Endothelial cell of hepatic sinusoid (primary cell): ENCODE results near the gene CHI3L1.

Experiments
- in situ Hi-C: cut with HindIII; loops from 2 replicates; pipeline ENCODE4 v1.10.0; 2017; ENCODE audit warnings: low sequenced_read_pairs

Gene CHI3L1

DNA sequence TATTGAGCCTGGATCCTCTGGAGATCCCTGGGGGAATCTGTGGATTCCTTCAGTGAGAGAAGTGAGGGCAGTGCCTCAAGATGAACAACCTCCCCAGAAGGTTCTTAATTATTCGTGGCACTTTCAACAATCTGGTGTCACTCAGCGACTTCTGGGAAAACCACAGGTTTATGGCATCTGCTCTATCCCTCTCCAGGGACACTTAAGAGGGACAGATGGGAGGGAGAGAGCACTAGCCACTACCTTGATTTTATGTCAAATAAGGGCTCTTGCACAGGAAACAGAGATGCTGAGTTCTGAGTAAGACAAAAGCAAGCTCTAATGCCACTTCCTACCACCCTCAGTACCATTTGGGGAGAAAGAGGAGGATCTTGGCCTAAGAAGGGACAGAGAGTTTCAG is 21.2 kb upstream of the CHI3L1 start:
- in situ Hi-C loops, result no loop called here

GRCh38 chr1:203206129-203206687 is 19.7 kb upstream of the CHI3L1 start:
- in situ Hi-C loops, result no loop called here

- in situ Hi-C loops, result loop anchor here (5.0 kb wide), 1 partner anchor 42 kb away; no protein-coding TSS in a partner anchor
Measured at GRCh38 chr1:203204756-203205155, 18.3 kb upstream of the CHI3L1 start.

DNA sequence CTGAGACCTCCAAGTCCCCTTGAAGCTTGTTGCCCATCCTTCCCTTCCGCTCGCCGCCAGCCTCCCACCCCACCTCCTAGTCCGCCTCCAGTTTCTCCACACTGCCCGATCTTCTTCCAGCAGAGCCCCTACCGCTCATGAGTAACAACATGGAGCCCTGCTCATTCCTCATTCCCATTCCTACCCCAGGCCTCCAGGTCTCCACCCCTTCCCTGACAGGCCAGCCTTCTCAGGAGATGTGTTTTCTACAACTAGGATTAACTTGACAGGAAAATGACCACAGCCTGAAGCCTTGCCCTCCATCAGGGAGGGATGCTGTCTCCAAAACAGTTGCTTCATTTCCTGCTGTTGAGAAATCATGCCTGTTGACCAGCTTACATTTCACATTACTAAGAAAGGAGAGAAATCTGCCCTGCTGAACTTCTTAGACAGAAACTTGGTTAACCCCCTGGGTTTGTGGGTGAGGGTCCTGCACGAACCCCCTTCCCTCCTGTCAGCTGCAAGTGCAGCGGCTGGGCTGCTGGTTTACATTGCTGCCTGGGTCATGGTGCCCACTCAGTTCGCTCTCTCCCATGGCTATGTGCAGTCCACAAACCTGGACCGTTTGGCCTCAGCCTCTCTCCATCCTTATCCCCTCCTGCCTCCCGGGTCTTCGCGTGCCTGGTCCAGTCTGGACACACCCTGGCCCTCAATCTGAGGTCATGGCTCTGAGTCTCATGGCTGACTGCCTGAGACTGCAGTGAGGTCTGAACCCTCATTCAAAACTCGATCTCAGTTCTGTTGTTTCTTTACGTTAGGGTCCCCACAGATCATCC is 16.1 kb upstream of the CHI3L1 start:
- in situ Hi-C loops, result loop anchor here (5.0 kb wide), 1 partner anchor 40 kb away; no protein-coding TSS in a partner anchor

- in situ Hi-C loops, result loop anchor here (5.0 kb wide), 1 partner anchor 39 kb away; no protein-coding TSS in a partner anchor
Measured at GRCh38 chr1:203201516-203202205, 15.2 kb upstream of the CHI3L1 start.

- in situ Hi-C loops, result loop anchor here (5.0 kb wide), 1 partner anchor 39 kb away; no protein-coding TSS in a partner anchor
Measured at GRCh38 chr1:203200916-203201315, 14.4 kb upstream of the CHI3L1 start.

DNA sequence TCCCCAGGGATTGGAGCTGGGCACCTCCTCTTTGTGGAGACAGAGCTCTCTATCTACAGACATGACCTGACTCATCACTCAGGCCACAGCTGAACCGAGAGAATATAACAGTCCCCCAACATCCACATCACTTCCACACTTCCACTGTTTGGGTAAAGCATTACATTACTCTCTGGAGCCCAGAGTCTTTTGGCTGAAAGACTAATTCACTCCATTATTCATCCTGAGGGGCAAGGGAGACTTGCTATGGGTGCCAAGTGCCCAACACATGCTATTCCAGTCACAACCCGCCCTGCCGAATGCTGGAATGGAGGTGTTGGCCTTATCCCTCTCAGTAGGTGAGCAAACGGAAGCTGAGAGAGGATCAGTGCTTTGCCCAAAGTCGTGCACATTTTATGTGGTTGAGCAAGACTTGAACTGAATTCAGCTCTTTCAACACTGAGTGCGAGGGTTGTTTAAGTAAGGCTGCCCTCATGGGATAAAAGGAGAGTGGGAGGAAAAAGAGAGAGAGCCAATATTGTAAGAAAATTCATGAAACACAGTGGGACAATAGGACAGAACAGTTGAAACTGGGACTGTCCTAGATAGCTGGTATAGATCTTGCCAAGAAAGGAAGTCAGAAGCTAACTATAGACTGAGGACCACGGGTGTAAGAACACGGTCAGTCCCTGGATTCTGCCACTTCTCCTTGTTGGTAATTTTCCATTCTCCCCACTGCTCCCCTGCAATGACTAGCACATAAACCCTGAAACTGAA is 13.5 kb upstream of the CHI3L1 start:
- in situ Hi-C loops, result loop anchor here (5.0 kb wide), 1 partner anchor 38 kb away; no protein-coding TSS in a partner anchor

DNA sequence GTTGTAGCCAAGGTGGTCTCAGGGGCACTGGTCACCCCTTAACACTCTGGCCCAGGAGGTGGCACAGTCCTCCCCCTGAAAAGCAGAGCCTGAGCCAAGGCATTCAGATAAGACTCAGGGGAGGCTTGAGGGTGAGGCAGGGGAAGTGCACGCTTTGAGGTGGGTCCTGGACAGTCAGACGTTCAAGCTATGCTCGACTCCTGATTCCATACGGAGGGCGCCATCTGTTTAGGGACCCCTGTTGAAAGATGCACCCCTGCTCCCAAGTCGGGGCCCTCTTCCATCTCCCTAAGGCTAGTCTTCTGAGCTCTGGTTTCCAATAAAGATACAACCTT is 12.9 kb upstream of the CHI3L1 start:
- in situ Hi-C loops, result no loop called here

DNA sequence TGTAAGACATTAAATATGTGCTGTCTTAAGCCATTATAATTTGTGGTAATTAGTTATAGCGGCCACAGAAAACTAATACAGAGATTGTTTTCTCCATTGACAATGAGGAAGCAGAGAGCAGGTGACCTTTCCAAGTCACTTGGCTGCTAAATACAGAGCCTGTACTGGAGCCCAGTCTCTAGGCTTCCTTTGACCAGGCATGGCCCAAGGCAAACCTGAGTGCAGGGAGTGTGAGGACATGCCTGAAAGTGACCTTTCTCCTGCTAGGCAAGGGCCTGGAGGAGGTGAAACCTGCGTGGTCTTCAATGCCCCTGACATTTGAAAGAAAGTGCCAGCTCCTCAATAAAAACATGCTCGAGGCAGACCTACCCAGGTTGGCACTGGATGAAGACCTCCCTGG is 12.5 kb upstream of the CHI3L1 start:
- in situ Hi-C loops, result no loop called here

DNA sequence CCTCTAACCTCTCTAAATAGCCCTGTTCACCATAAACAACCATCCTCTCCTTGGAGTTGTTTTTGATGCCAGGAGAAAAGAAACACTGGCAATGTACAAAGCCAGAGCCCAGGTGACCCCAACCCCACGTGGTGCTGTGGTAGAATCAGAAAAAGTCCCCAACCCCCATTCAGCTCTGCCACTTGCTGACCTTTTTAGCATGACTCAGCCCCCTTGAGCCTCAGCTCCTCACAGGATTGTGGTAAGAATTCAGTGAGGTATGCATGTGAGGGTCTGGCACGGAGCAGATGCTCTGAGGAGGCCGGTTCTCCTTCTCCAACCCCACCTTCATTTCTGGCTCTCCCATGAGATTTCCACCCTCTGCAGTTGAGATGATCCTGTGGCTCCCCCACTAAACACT is 11.1 kb upstream of the CHI3L1 start:
- in situ Hi-C loops, result no loop called here

- in situ Hi-C loops, result no loop called here
Measured at GRCh38 chr1:203196371-203196770, 9.9 kb upstream of the CHI3L1 start.

DNA sequence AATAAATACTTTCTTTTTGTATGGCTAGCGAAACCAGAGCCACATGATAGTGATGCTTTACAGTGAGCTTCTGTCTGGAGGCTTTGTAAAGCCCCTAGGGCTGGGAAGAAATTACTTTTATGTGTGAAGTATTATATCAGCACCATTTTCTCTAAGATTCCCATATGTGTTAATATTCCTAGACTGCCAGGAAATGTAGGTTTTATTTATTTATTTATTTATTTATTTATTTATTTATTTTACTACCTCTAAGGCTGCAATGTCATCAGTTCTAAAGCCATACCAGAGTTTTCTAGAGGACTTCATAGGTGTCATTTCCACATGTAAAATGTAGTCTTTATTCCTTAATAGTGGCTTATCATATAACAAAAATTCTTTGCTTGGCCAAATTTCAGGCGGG is 4.4 kb upstream of the CHI3L1 start:
- in situ Hi-C loops, result no loop called here

DNA sequence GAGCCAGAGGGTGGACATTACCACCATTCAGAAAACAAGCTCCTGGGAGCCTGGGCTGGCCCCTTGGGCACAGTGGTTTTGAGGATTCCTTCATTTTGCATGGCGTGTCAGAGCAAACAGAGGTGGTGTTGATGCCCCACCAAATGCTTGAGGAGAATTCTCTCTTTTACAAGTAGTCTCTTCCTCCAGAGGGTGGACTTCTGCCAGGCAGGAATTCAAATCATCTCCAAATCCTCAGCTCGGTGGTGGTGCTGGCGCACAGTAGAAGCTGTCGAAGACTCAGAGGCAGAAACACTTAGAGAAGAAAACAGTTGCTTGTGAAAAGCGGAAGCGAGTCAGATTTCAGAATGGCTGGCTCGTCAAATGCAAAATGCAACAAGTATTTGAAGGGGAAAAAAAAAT is 3.4 kb upstream of the CHI3L1 start:
- in situ Hi-C loops, result no loop called here

- in situ Hi-C loops, result no loop called here
Measured at GRCh38 chr1:203188686-203189232, 2.3 kb upstream of the CHI3L1 start.

- in situ Hi-C loops, result no loop called here
Measured at GRCh38 chr1:203187689-203188264, 1.3 kb upstream of the CHI3L1 start.

DNA sequence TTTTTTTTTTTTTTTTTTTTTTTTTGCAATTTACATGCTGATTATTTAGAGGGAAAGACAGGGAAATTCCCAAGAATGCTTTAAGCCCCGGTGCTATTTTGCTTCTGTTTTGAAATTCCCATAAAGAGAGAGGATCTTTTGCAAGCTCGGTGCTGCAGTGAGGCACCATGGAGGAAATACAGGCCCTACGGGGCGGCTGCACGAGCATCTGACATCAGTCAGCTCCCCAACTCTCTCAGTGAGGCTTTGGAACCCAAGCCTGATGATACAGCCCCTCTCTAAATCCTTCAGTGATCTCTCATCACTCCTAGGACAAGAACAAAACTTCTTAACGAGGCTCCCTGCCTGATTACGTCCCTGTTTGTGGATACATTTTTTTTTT is 791 bp upstream of the CHI3L1 start:
- in situ Hi-C loops, result no loop called here

GRCh38 chr1:203186091-203186445 is 436 bp downstream of the CHI3L1 start:
- in situ Hi-C loops, result no loop called here

DNA sequence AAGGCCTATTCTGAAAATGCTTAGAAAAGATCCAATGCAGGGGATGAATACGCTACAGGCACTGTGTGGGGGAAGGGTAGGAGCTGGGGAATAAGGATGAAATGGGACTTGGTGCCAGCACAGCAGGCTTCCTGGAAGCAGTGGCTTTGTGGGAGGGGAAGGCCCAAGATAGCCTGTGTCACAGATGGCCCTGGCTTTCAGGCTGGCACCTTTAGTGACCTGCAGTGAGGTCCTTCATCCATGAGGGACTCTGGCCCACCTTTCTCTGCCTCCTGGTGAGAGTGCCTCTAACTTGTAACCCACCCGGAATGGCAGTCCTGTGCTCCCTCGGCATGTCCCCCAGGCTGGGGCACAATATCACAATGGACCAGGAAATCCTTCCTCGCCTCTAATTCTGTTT is 919 bp downstream of the CHI3L1 start:
- in situ Hi-C loops, result no loop called here

DNA sequence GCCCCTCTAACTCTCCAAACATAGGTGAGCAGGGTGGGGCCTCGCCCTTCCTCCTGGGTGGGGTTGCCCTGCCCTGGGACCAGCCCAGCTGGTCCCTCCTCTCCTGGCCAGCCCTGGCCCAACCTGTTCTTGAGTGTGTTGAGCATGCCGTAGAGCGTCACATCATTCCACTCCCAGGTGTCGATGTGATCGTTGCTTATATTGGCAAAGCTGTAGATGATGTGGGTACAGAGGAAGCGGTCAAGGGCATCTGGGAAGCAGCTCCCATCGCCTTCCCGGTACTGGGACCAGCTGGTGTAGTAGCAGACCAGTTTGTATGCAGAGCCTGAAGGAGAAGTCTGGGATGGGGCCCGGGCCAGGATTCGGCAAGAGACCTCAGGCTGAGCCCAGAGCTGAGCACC is 1.4 kb downstream of the CHI3L1 start:
- in situ Hi-C loops, result no loop called here

GRCh38 chr1:203184467-203184866 is 2.0 kb downstream of the CHI3L1 start:
- in situ Hi-C loops, result no loop called here

DNA sequence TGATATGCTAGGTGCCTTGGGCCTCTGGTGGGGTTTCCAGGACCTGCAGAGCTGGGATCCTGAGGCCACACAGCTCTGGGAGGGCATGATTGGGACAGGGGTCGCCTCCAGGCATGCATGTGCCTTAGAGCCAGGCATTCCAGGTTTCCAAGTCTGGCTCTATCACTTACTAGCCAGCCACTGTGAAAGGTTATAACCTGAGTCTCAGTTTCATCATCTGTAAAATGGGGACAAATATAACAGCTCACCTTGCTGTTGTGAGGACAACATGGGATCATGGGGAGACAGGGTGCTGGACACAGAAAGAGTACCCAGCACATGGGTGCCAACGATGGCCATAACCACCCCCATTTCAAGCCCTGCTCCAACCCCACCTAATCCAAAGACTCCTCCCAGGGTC is 2.7 kb downstream of the CHI3L1 start:
- in situ Hi-C loops, result no loop called here
